GM21619 (cell line): ENCODE data around the gene CCDC190.
"Not testable (repeated sequence)": the region's sequence is repeated elsewhere in the genome, so short reads cannot be mapped to it uniquely, and the experiment has no call there.

Source experiments
- ATAC-seq: cut with Tn5 transposase; IDR thresholded peaks from one replicate; pipeline ENCODE4 v1.9.1; 2021; ENCODE audit not compliant: unreplicated experiment

Gene CCDC190

GRCh38 chr1:162838863-162839262, 22.1 kb downstream of the CCDC190 start:
- no peak for ATAC-seq

GRCh38 chr1:162835157-162835899, 25.6 kb downstream of the CCDC190 start:
- ATAC-seq, result peak; percentile 87

GRCh38 chr1:162832470-162832869, 28.5 kb downstream of the CCDC190 start:
- no peak for ATAC-seq

GRCh38 chr1:162829268-162829667, 31.7 kb downstream of the CCDC190 start:
- ATAC-seq, result no peak

GRCh38 chr1:162823771-162824525, 37.0 kb downstream of the CCDC190 start:
- ATAC-seq, result no peak

GRCh38 chr1:162823231-162823630, 37.7 kb downstream of the CCDC190 start:
- no peak for ATAC-seq

- no peak for ATAC-seq
Measured at GRCh38 chr1:162822391-162823200, 38.4 kb downstream of the CCDC190 start.

GRCh38 chr1:162818666-162819065, 42.3 kb downstream of the CCDC190 start:
- not testable (repeated sequence) for ATAC-seq

- ATAC-seq, result not testable (repeated sequence)
Measured at GRCh38 chr1:162818136-162818535, 42.8 kb downstream of the CCDC190 start.

GRCh38 chr1:162812357-162812756, 48.6 kb downstream of the CCDC190 start:
- not testable (repeated sequence) for ATAC-seq

GRCh38 chr1:162807503-162807902, 53.5 kb downstream of the CCDC190 start:
- ATAC-seq, result not testable (repeated sequence)
